ENCODE data around the gene ATG9A.

ATG9A gene

GRCh38 chr2:219252900-219253752, 23.7 kb upstream of the ATG9A start, which contains the start of gene TUBA4B:
Gene TUBA4B, plus strand, starts transcription at chr2:219253243. Its CDS starts 165 bp downstream, at chr2:219253408.
- DNase-seq, result no peak

DNA sequence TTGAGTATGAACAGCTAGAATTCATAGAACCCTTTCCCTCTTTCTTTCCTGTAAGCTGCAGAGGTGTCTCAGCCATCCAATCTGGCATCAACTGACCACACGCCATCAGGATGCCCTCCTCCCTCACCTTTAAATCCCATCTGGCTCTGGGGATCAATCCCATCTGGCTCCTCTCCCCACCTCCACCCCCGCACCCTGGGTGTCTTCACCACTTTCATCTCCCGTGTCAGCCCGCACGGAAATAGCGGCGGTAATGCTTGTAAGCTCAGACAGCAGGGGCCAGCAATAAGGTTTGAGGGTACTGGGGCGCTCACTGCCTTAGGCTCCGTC, 23.1 kb upstream of the ATG9A start:
- DNase-seq, result no peak

GRCh38 chr2:219252084-219252483, 22.6 kb upstream of the ATG9A start:
- no peak for DNase-seq

- no peak for DNase-seq
Measured at GRCh38 chr2:219251656-219252055, 22.2 kb upstream of the ATG9A start.

DNA sequence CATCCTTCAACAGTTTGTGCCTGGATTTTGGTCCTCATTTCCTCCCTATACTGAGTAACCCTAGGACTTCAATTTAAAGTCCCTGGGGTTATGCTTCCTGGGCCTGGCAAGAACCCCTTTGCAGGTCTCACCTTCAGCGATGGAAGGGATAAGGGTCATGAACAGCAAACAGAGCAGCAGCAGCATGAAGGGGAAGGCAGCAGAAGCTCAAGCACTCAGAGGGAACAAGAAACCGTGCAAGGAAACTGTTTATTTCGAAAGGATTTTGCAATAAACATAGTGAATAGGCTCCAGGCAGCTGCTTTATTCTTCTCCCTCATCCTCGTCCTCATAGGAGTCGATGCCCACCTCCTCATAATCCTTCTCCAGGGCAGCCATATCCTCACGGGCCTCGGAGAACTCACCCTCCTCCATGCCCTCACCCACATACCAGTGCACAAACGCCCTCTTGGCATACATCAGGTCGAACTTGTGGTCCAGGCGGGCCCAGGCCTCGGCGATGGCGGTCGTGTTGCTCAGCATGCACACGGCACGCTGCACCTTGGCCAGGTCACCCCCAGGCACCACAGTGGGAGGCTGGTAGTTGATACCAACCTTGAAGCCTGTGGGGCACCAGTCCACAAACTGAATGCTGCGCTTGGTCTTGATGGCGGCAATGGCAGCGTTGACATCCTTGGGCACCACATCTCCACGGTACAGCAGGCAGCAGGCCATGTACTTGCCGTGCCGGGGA, 20.8 kb upstream of the ATG9A start:
- DNase-seq, result no peak

DNA sequence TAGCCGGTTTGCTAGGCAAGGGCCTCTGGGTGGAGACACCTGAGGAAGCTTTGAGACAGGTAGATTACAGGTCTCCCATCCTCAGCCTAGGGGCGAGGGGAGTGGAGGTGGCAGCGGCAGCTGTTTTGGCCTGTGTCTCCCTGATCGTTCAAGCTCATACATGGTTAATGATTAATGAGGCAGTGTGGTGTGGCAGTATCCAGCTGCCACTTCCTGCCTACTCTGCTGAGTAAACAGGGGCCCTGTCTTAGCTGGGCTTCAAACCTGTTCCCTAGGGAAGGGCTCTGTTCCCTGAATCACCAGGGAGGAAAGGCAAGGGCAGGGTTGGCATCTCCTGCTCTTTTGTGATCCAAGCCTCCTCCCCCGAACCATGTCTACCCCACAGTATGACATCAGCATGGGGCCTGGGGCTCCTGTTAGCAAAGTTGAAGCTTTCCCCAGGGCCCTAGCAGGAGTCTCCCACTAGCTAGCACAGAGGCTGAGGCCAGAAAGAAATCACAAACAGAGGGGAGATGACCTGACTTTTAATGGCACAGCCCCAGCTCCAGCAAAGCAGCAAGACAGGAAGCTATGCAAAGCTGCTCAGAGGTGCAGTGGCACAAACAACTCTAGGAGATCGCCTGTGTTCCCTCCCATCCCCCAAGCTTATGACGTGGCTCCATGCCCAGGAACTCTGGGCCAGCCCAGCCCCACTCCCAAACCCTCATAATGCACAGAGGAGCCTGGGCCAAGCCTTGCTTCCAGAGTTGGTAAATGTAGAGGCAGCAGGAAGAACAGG, 20.0 kb upstream of the ATG9A start:
- peak; percentile 93 for DNase-seq

DNA sequence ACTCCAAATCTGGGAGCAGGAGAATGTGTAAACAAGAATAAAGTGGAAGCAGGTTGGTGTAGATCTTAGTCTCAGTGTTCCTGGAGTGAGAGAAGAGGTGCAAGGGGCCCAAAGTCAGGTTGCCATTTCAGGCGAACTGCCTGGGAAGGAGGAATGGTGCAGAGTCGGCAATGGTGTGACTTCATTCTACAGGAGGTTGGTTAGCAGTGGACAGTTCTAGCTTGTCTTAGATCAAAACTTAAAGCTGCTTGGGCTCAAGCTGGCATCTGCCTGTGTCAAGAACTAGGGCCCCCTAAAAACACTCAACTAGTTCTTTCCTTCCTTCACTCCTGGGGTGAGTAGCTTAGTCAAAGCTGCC, 19.4 kb upstream of the ATG9A start:
- DNase-seq, result no peak

DNA sequence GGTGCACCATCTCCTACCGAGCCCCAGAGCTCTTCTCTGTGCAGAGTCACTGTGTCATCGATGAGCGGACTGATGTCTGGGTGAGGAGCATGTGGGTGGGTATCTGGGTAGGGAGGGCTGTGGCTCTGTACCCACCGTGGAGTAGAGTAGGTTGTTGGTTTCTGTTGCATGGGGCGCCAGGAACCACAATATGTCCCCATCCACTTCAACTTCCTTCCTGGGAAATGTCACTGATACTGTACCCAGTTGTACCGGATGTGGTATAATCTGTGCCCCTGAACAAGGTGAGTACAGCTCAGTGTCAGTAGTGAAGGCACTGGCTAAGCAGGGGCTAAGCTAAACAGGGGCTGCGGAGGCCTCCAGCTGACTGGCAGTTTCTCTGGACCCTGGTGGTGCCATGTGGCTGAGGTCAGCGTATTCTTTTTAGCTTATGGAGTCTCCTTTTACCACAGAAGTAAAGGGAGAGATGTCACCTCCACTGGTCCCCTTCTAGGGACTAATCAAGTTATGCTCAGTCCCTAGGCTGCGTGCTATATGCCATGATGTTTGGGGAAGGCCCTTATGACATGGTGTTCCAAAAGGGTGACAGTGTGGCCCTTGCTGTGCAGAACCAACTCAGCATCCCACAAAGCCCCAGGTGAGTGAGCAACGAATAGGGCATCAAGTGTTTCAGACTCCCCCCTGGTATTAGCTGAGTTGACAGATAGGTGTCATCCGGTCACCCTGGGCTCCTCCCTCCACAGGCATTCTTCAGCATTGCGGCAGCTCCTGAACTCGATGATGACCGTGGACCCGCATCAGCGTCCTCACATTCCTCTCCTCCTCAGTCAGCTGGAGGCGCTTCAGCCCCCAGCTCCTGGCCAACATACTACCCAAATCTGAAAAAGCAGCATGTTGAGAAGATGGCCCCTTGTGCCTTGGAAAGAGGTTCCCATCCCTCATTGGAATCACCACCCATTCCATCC, 18.5 kb upstream of the ATG9A start:
- no peak for DNase-seq

DNA sequence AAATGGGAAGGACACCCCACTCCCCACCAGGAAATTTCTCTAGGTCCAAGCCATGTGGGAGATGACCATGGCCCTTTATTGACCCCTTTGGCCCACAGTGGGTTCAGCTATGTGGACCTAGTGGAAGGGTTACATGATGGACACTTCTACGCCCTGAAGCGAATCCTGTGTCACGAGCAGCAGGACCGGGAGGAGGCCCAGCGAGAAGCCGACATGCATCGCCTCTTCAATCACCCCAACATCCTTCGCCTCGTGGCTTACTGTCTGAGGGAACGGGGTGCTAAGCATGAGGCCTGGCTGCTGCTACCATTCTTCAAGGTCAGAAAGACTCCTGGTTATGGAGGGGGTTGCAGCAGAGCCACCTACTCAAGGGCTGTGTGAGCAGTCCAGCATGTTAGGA, 17.1 kb upstream of the ATG9A start:
- DNase-seq, result no peak

DNA sequence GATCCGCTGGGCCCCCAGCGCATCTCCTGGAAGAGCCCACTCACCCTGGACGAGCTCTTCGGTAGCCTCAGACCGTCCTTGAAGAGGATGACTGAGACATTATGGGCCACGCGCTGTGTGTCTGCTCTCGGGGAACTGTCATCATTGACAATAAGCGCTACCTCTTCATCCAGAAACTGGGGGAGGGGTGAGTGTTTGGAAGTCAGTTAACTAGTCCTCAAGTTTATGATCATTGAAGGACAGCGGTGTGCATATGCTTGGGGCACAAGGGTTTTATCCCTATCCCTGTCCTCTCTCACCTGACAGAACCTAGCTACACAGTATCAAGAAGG, 16.4 kb upstream of the ATG9A start:
- no peak for DNase-seq

DNA sequence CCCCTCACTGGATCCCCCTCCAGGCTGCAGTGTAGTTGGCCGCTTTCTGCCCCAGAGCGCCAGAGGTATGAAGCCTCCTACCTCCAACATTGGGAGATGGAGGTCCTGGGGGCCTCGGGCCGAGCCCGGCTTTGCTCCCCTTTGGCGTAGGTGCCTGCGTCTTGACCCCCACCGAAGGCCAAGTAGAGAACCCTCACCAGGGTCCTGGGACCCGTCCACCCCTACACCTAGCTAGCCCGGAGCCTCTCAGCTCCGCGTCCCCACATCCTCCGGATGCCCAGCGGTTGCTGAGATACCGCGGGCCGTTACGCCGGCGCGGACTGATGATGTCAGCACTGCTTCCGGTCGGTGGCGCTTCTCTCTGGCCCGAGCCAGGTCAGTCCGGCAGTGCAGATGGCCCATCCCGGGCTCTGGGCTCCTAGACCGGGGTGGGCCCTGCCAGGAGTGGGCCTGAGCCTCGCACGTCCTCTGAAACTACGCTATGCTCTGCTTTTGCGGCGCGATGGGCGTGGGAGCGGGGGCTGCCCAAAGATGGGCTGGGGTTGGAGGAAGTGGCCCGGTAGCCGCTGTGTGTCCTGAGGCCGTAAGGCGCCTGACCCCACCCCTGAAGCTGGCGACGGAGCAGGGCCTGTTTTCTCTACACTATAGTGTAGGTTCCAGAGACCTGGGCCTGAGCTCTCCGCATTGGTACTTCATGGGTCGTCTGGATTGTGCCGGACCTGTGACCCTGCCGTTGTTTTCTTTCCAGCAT, 15.9 kb upstream of the ATG9A start, which contains the start of the genes GLB1L and STK16:
Gene GLB1L, minus strand, starts transcription at position 297 of the 751 bp plus-strand sequence. CDS start 1,871 bp downstream, outside the sequence.
Gene STK16, plus strand, starts transcription at position 332 of the 751 bp plus-strand sequence. CDS start 521 bp downstream, outside the sequence.
- DNase-seq, result peak; percentile 70

GRCh38 chr2:219244789-219245147, 15.3 kb upstream of the ATG9A start:
- DNase-seq, result no peak

- DNase-seq, result no peak
Measured at GRCh38 chr2:219243291-219243761, 13.9 kb upstream of the ATG9A start.

DNA sequence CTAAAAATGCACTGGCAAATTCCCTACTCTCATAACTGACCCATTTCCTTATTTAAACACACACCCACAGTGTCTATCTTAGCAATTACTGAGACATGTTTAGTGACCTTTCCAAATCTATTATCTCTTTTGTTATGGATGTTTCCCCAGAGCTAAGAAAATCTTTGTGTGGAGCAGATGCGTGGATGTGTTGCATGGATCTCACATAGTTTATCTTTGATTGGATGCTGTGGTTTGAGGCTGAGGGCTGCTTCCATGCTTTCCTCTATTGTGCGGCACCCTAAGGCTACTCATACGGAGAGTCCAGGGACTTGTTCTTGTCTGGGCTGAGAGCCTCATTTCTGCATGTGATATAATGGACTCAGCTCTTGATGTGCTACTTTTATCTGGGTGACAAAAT, 4.9 kb upstream of the ATG9A start:
- no peak for DNase-seq

DNA sequence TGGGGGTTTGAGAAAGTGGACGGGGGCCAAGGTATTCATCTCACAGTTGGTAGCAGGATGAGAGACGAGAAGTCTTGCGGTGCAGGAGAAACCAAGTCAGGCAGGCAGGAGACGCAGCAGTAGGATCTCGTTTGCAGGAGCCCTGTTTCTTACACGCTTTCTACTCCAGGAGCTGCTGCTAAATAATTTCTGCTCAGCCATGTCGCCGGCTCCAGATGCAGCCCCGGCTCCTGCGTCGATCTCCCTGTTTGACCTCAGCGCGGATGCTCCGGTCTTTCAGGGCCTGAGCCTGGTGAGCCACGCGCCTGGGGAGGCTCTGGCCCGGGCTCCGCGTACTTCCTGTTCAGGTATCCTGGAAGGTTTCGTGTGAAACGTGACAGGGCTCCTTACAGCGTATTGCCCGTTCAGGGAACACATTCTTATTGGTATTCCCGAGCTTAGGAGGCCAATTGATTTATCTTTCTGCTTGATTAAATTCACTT, 664 bp upstream of the ATG9A start:
- DNase-seq, result peak; percentile 67

GRCh38 chr2:219228911-219229304, 528 bp downstream of the ATG9A start:
- no peak for DNase-seq

DNA sequence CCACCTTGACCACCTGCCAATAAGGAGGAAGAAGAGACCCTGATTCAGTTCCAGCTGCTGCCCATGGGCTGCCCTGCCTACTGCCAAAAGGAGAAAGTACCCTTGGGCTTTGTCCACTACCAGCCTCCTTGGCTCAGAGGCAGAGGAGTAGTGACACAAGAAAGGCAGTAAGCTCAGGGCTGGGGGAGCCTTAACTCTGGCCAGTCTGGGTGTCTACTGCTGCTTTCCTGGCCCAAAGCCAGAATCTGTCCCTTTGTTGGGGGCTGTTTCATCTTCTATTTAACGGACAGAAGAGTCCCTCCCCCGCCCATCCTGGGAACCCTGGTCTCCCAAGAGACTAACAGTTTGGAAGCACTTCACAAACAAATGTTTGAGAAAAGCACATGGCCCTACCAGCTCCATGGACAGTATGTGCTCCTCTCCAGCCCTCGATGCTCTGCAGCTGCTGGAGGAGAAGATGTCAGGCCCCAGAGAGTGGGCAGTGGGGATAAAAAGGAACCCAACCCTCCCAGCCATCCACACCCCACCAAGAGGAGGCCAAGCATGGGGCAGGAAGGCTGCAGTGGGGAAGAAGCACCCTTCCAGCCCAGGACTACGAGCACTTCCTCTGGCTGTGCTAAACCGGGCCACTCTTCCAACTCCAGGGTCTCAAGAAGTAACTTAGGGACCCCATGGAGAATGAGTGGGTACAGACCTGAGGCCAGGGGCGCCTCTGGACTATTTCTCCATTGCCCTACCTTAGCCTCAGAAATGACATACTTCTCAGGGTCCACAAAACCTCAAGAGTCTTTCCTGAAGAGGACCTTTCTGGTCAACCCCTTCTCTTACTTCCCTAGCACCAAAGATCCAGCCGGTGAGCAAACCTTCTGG, 1.2 kb downstream of the ATG9A start:
- no peak for DNase-seq

DNA sequence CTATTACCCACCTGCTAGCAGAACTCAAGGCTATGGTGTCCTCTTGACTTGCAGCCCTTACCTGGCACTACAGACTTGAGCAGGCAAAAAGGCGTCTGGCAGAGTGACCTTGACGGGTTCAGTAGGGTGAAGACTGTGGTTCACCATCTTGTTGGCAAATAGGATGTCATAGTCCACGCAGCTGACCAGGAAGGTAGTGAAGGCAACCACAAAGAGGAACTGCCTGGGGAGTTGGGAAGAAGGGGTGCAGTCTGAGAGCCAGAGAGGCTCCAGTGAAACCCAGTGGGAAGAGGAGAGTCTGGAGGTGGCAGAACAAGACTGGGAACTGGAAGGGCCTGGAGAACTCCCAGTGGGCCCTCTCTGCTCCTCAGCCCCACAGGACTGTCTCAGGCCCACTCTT, 4.1 kb downstream of the ATG9A start:
- no peak for DNase-seq

GRCh38 chr2:219223831-219224610, 5.4 kb downstream of the ATG9A start:
- DNase-seq, result no peak
